Breast epithelium (tissue), 3 donors: ENCODE results near the gene DTNB.

Experiments
- CTCF ChIP-seq, 3 donors: fragments of 450-650 bp; IDR thresholded peaks; one replicate each; pipeline ENCODE4 v1.5.1; 2016 to 2017; ENCODE audit warnings: antibody characterized with exemption in 3 of 3, mild to moderate bottlenecking in 3 of 3, moderate library complexity in 3 of 3
- POLR2A ChIP-seq: fragments of 450-650 bp; IDR thresholded peaks from one replicate; pipeline ENCODE4 v1.6.1; 2016; ENCODE audit warnings: antibody characterized with exemption, mild to moderate bottlenecking, moderate library complexity
- POLR2AphosphoS5 ChIP-seq, 3 donors: sonication (generic); formaldehyde crosslinking; IDR thresholded peaks; one replicate each; pipeline ENCODE4 v1.6.1; 2017; ENCODE audit warnings: antibody characterized with exemption in 3 of 3

DNA sequence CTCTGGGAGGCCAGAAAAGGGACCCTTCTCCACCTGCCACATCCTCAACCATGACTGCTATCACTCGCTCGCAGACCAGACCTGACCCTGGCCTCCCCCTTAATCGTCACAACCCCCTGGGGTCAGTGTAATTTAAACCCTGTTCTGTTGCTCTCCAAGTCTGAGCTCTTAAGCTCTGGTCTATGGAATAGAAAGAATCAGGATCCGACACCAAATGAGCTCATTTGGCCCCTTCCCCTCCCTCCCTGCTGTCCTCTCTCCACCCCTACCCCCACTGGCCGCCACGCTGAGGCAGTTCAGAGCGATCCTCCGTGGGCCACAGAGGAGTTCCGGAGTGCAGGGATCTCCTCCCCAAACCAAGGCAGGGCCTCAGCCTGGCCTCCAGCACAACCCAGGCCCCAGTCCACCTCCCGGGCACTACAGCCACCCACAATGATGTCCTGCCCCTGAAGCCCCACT, 337.0 kb downstream of the DTNB start:
- no peak for TF ChIP-seq CTCF (IDR thresholded peaks at IDR 0.05)
- no peak for TF ChIP-seq POLR2AphosphoS5 (IDR thresholded peaks at IDR 0.05)
- TF ChIP-seq POLR2A: no peak
